Ramos (cell line): ENCODE results near the gene TRAF1.

Experiments
- in situ Hi-C: fragments of 300-500 bp; cut with MboI; formaldehyde crosslinking; loops from one replicate; pipeline ENCODE4 v1.14.3; 2022; ENCODE audit warnings: low sequenced_read_pairs; ENCODE audit not compliant: unreplicated experiment

Gene TRAF1

GRCh38 chr9:120912958-120913646, 13.5 kb downstream of the TRAF1 start:
- in situ Hi-C loops: no loop called here

- in situ Hi-C loops: no loop called here
Observed at GRCh38 chr9:120911295-120911837, 15.2 kb downstream of the TRAF1 start.

- in situ Hi-C loops: no loop called here
Observed at GRCh38 chr9:120910643-120911042, 16.0 kb downstream of the TRAF1 start.

DNA sequence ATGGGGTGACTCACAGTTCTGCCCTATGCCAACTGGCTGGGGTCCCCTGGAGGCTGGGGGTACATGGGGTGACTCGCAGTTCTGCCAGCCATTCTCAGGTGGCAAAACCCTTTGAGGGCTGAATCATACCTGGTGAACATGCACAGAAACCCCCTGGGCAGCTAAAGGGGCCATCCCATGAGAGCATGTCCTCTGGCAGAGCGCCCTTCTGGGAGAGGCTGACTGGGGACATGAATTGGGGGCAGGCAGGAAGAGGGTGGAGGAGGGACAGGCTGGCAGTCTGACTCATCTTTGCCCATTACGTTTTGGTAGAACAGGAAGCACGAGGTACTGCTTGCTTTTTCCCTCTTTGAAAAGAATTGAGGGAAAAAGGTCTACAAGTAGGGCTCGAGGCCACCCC, 16.7 kb downstream of the TRAF1 start:
- in situ Hi-C loops: no loop called here

DNA sequence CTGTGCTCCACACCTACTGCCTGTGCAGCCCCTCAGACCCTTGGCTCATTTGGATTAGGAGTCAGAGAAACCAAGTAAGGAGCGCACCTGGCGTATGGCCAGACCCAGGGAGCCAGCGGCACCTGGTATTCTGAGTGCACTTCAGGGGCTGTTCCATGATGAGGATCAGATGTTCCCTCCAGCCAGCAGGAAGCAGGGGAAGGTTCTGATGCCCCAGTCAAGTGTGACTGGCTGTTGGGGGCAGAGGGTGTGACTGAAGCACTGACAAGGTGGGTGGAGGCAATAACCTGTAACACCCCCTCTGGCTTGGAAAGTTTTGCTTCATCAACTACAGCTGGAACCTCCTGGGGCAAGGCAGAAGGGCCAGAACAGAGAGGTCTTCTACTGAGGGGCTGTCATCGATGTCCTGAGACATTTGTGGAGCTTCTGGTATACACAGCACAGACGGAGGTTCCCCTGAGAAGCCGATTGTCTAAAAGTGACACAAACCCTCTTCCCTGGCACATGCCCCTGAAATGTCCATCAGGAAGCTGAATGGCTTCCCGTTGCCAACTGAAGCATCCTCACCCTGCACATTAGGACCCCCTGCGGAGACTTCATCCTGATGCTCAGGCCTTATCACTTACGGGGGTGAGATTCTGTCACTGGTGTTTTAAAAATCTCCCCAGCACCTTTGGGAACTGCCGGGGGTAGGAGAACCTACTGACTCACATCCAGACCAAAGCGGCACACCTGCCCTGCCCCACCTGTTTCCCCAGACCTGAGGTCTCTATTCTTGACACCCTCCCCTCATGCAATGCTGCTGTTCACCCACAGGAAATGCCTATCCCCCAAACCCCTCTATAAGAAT, 21.1 kb downstream of the TRAF1 start:
- in situ Hi-C loops: no loop called here

DNA sequence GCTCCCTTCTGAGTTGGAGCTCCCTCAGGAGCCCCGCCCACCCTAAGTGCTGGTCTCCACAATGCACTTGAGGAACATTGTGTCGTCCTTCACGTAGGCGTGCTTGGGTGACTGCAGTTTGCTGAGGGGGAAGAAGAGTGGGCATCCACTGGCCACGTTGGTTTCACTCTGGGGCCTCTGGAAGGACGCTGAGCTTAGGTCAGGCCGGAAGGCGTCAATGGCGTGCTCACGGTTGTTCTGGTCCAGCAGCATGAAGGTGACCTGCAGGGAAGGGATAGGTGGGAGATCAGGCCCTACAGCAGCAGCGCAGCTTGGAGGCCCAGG, 21.7 kb downstream of the TRAF1 start:
- in situ Hi-C loops: no loop called here

GRCh38 chr9:120904061-120904977, 22.3 kb downstream of the TRAF1 start:
- in situ Hi-C loops: no loop called here

- in situ Hi-C loops: no loop called here
Observed at GRCh38 chr9:120902569-120903535, 23.7 kb downstream of the TRAF1 start.

DNA sequence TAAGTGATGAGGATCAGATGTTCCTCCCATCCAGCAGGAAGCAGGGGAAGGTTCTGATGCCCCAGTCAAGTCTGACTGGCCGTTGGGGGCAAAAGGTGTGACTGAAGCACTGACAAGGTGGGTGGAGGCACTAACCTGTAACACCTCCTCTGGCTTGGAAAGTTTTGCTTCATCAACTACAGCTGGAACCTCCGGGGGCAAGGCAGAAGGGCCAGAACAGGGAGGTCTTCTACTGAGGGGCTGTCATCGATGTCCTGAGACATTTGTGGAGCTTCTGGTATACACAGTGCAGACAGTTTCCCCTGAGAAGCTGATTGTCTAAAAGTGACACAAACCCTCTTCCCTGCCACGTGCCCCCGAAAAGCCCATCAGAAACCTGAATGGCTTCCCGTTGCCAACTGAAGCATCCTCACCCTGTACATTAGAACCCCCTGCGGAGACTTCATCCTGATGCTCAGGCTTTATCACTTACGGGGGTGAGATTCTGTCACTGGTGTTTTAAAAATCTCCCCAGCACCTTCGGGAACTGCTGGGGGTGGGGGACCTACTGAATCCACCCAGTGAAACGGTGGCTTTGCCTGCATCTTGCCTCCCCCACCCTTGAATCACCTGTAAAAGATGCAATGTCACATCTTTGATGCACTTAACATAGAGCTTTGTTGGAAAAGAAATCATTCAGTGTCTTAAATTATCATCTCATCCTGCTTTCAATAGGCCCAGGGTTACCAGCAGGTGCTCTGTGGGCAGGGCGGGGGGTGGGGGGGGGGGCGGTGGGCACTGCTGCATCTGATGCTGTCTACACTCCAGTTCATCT, 24.6 kb downstream of the TRAF1 start:
- in situ Hi-C loops: no loop called here

DNA sequence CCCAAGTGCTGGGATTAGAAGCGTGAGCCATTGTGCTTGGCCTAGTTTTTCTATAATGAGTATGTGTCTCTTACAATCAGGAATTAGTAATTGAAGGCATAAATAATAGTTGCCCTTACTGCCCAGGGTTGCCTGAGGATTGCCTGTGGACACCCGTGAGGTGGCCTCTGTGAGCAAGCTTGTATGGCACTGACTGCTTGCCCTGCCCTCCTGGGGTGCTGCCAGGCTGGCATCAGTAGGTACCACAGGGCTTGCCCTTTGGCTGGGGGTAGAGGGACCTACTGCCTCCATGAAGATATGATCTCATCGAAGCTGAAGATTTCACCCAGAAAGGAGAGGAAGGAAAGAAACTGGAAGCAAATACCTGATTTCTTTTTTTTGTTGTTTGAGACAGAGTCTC, 25.8 kb downstream of the TRAF1 start:
- in situ Hi-C loops: no loop called here

GRCh38 chr9:120899490-120900068, 27.0 kb downstream of the TRAF1 start:
- in situ Hi-C loops: loop anchor here (25.0 kb wide), 1 partner anchor 1038 kb away; no protein-coding TSS in a partner anchor

DNA sequence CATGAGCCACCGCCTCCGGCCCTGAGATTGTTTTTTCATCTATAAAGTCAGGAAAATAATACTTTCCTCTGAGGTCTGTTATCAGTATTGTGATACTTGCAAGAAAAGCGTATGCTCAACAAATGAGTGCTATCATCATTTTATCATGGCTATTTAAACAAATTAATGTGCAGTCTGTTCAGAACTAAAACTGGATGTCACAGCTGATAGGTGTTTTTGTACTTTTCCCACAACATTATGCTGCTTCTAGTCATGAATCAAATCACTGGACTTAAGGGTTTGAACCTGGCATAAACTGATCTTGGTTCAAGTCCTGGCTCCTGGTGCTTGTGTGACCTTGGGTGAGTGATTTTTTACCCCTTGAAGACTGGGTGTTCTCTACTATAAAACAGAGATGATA, 28.2 kb downstream of the TRAF1 start:
- in situ Hi-C loops: loop anchor here (25.0 kb wide), 1 partner anchor 1039 kb away; no protein-coding TSS in a partner anchor

DNA sequence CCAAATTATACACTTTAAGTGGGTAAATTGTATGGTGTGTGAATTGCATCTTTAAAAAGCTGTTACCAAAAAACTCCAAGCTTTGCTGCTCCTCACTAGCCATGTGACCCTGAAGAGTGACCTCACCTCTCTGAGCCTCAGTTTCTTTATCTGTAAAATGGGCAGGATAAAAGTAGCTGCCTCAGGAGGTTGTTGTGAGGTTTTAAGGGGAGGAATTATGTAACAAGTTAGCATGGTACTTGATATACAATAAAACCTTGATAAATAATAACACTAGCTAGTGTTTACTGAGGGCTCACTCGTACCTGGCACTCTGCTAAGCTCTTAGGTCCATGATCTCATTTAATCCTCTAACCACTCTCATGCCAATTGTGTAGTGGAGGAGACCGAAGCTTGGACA, 30.6 kb downstream of the TRAF1 start:
- in situ Hi-C loops: loop anchor here (25.0 kb wide), 1 partner anchor 1041 kb away; no protein-coding TSS in a partner anchor

DNA sequence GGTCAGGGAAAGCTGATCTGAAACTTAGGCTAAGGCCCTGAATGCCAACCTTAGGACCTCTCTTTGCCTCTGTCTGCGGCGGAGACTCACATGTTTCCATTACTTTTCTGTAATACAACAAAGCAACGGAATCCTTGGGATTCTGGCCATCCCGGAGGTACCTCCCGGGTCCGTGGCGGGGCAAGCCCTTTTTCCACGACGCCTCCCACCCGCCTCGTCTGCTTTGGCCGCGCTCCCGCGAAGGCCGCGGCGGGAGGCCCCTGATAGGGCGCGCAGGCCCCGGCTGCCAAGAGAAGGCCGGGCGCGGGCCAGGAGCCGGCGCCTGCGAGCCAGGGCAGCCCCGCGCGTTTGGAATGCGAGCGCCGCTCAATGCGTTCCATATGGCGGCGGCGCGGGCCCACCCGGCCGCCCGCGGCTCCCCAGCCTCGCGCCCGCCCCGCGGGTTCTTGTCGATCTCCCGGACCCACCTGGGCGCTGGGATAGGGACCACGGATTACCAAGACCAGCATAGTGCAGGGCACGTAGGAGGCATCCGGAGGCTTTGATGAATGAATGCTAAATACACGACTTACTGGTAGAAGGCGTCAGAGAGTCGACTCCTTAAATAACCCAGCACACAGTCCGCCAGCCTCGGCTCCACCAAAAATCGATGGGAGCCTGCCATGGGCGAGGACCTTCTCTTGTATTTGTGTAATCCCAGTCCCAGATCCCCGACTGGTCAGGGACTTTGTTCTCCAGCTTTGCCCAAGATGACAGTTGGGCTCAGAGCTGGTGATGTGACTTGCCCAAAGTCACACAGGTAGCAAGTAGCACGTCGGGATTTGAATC, 32.1 kb downstream of the TRAF1 start:
- in situ Hi-C loops: loop anchor here (25.0 kb wide), 1 partner anchor 1043 kb away; no protein-coding TSS in a partner anchor

GRCh38 chr9:120893611-120894307, 32.8 kb downstream of the TRAF1 start:
- in situ Hi-C loops: loop anchor here (25.0 kb wide), 1 partner anchor 1044 kb away; no protein-coding TSS in a partner anchor
